Loucy (cell line): ENCODE results near the gene RUSC1.

ENCODE experiments used
- EZH2phosphoT487 ChIP-seq: fragments of 200-600 bp; IDR thresholded peaks from 2 replicates; pipeline ENCODE4 v1.6.1; 2018; ENCODE audit warnings: antibody characterized with exemption, mild to moderate bottlenecking, moderate library complexity, borderline replicate concordance
- TF ChIP-seq, protein P1 (sequence below): fragments of 200-600 bp; sonication (generic); conservative IDR thresholded peaks from 2 replicates; pipeline ENCODE4 v1.5.1; 2014; ENCODE audit warnings: mild to moderate bottlenecking, antibody characterized with exemption, low read length

DNA sequence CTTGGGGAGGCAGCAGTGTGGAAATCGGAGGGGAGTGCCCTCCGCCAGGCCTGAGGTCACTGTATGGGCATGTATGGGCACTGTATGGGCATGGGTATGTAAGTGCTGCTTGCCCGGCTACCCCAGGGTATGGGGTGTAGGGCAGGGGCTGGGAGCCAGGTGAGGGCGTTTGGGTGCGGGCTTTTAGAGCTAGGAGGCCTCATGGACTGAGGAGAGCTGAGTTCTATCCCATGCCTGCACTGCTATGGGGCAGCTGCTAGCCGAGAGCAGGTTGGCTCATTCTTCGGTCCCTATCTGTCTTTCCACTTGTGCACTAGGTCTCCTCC lies 24.8 kb upstream of the RUSC1 start:
- TF ChIP-seq, protein P1, sequence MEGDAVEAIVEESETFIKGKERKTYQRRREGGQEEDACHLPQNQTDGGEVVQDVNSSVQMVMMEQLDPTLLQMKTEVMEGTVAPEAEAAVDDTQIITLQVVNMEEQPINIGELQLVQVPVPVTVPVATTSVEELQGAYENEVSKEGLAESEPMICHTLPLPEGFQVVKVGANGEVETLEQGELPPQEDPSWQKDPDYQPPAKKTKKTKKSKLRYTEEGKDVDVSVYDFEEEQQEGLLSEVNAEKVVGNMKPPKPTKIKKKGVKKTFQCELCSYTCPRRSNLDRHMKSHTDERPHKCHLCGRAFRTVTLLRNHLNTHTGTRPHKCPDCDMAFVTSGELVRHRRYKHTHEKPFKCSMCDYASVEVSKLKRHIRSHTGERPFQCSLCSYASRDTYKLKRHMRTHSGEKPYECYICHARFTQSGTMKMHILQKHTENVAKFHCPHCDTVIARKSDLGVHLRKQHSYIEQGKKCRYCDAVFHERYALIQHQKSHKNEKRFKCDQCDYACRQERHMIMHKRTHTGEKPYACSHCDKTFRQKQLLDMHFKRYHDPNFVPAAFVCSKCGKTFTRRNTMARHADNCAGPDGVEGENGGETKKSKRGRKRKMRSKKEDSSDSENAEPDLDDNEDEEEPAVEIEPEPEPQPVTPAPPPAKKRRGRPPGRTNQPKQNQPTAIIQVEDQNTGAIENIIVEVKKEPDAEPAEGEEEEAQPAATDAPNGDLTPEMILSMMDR = no peak
- no peak for TF ChIP-seq EZH2phosphoT487
